ENCODE measurements around the gene PTPRF.
"Not testable (repeated sequence)": the region's sequence is repeated elsewhere in the genome, so short reads cannot be mapped to it uniquely, and the experiment has no call there.

PTPRF gene

DNA sequence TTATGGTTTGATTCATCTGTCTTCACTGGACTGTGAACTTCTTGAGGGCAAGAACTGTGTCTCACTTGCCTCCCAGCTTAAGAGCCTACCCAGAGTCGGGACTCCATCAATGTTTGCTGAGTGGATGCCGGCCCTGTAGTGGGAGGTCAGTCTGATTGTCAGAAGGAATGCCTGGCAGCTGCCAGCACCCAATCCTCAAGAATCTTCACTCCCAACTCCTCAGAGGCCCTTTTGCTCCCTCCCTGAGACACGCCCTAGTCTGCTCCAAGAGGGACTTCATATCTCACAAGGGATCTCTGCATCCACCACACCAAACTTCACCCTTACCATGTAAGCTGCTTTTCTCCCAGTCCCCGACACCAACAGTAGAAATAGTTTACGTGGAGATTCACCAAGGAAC is 104.0 kb downstream of the PTPRF start:
- Histone ChIP-seq H3K36me3 (ENCODE audit: low read depth) (no peaks in the 10 kb centered on the region), H3K4me1 (ENCODE audit: insufficient read depth, poor library complexity, severe bottlenecking) (no peaks in the 10 kb centered on the region), H3K27me3 (ENCODE audit: insufficient read depth, poor library complexity, severe bottlenecking) (no peaks in the 10 kb centered on the region), H3K4me3 (ENCODE audit: severe bottlenecking) (no peak overlapping the region), H3K27ac (ENCODE audit: poor library complexity, severe bottlenecking) (peak overlapping the region; percentile 60), H3K9me3 (ENCODE audit: severe bottlenecking) (no peaks in the 10 kb centered on the region)
- ATAC-seq (ENCODE audit: low read depth) (peak; percentile 43), DNase-seq (ENCODE audit: low spot score) (no peak)
- TF ChIP-seq, protein P1, sequence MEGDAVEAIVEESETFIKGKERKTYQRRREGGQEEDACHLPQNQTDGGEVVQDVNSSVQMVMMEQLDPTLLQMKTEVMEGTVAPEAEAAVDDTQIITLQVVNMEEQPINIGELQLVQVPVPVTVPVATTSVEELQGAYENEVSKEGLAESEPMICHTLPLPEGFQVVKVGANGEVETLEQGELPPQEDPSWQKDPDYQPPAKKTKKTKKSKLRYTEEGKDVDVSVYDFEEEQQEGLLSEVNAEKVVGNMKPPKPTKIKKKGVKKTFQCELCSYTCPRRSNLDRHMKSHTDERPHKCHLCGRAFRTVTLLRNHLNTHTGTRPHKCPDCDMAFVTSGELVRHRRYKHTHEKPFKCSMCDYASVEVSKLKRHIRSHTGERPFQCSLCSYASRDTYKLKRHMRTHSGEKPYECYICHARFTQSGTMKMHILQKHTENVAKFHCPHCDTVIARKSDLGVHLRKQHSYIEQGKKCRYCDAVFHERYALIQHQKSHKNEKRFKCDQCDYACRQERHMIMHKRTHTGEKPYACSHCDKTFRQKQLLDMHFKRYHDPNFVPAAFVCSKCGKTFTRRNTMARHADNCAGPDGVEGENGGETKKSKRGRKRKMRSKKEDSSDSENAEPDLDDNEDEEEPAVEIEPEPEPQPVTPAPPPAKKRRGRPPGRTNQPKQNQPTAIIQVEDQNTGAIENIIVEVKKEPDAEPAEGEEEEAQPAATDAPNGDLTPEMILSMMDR (IDR thresholded peaks at IDR 0.05; ENCODE audit: poor library complexity, severe bottlenecking), result no peak

DNA sequence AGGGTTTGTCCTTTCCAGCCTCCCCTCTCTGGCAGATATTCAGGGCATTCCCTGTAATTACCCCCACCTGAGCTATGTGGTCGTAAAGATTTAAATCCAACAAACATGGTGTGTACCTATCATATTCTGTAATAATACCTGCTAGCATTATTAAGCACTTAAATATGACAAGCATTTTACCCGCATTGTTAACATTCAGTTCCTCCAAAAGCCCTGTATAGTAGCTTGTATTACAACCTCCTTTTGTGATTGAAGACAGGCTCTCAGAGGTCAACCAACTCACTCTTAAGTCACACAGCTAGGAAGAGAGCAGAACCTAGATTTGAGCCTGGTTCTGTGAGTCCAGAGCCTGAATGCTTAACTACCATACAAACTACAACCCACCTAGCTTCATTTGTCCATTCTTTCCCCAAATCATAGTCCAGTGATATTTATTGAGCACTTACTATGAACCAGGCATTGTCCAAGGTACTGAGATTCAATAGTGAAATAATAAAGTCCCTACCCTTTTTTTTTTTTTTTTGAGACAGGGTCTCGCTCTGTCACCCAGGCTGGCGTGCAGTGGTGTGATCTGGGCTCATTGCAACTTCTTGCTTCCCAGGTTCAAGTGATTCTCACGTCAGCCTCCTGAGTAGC is 105.4 kb downstream of the PTPRF start:
- no peak for DNase-seq (ENCODE audit: low spot score)
- ATAC-seq (ENCODE audit: low read depth), result peak; percentile 64
- Histone ChIP-seq H3K27me3 (ENCODE audit: insufficient read depth, poor library complexity, severe bottlenecking) (no peaks in the 10 kb centered on the region), H3K27ac (ENCODE audit: poor library complexity, severe bottlenecking) (peak overlapping the region; percentile 60), H3K4me3 (ENCODE audit: severe bottlenecking) (no peak overlapping the region), H3K36me3 (ENCODE audit: low read depth) (no peaks in the 10 kb centered on the region), H3K4me1 (ENCODE audit: insufficient read depth, poor library complexity, severe bottlenecking) (no peaks in the 10 kb centered on the region), H3K9me3 (ENCODE audit: severe bottlenecking) (no peaks in the 10 kb centered on the region)
- TF ChIP-seq, protein P1 (IDR thresholded peaks at IDR 0.05; ENCODE audit: poor library complexity, severe bottlenecking), result no peak

DNA sequence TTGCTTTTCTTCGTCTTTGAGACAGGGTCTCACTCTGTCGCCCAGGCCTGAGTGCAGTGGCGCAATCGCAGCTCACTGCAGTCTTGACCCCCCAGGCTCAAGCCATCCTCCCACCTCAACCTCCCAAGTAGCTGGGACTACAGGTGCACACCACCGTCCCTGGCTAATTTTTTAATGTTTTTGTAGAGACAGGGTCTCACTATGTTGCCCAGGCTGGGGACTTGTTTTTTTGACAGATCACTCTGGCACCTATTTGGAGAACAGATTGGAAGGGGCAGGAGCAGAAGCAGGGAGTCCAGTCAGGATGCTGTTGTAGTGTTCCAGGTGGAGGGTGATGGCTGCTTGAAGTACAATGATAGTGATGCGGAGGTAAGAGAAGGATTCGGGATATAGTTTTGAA is 106.6 kb downstream of the PTPRF start:
- Histone ChIP-seq H3K9me3 (ENCODE audit: severe bottlenecking) (no peaks in the 10 kb centered on the region), H3K36me3 (ENCODE audit: low read depth) (no peaks in the 10 kb centered on the region), H3K4me3 (ENCODE audit: severe bottlenecking) (no peak overlapping the region), H3K27ac (ENCODE audit: poor library complexity, severe bottlenecking) (peak overlapping the region; percentile 60), H3K27me3 (ENCODE audit: insufficient read depth, poor library complexity, severe bottlenecking) (no peaks in the 10 kb centered on the region), H3K4me1 (ENCODE audit: insufficient read depth, poor library complexity, severe bottlenecking) (no peaks in the 10 kb centered on the region)
- ATAC-seq (ENCODE audit: low read depth) (no peak), DNase-seq (ENCODE audit: low spot score) (no peak)
- TF ChIP-seq, protein P1 (IDR thresholded peaks at IDR 0.05; ENCODE audit: poor library complexity, severe bottlenecking), result no peak

DNA sequence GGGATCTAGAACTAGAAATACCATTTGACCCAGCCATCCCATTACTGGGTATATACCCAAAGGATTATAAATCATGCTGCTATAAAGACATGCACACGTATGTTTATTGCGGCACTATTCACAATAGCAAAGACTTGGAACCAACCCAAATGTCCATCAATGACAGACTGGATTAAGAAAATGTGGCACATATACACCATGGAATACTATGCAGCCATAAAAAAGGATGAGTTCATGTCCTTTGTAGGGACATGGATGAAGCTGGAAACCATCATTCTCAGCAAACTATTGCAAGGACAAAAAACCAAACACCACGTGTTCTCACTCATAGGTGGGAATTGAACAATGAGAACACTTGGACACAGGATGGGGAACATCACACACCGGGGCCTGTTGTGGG is 107.7 kb downstream of the PTPRF start:
- not testable (repeated sequence) for H3K27ac ChIP-seq (ENCODE audit: poor library complexity, severe bottlenecking); H3K9me3 ChIP-seq (ENCODE audit: severe bottlenecking); H3K36me3 ChIP-seq (ENCODE audit: low read depth); ATAC-seq (ENCODE audit: low read depth); H3K27me3 ChIP-seq (ENCODE audit: insufficient read depth, poor library complexity, severe bottlenecking); DNase-seq (ENCODE audit: low spot score); H3K4me1 ChIP-seq (ENCODE audit: insufficient read depth, poor library complexity, severe bottlenecking); H3K4me3 ChIP-seq (ENCODE audit: severe bottlenecking)

DNA sequence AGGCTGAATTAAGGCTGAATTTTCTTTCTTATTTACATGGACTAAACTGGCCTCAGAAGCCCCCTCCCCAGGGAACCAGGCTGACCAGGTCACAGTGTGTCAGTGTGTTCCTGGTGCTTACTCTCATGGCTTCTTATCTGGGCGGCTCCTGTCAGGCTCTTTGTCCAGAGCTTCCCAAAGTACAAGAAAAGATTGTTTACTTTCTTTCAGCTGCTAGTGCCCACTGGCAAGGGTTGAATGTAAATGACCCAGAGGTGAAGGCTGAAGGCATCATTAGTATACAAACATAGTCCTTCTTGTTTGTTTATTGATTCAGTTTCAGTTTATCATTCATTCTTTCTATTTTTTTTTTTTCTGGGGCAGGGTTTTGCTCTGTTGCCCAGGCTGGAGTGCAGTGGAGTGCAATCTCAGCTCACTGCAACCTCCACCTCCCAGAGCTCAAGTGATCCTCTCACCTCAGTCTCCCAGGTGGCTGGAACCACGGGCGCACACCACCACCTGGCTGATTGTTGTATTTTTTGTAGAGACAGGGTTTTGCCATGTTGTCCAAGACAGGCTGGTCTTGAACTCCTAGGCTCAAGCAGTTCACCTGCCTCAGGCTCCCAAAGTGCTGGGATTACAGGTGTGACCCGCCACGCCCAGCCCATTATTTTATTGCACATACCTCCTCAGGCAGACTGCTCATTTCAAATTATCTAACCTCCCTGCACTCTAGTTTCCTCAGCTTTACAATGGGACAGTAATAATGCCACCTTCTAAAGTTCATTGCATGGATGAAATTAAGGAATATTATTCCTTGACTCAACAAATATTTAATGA is 109.5 kb downstream of the PTPRF start:
- no peak overlapping the region for H3K4me3 ChIP-seq (ENCODE audit: severe bottlenecking)
- 0 out of 3 replicates have a peak, but pooled peaks have one; percentile 5 for ATAC-seq (ENCODE audit: low read depth)
- no peaks in the 10 kb centered on the region for H3K27me3 ChIP-seq (ENCODE audit: insufficient read depth, poor library complexity, severe bottlenecking)
- H3K9me3 ChIP-seq (ENCODE audit: severe bottlenecking), result no peaks in the 10 kb centered on the region
- H3K4me1 ChIP-seq (ENCODE audit: insufficient read depth, poor library complexity, severe bottlenecking), result peaks cover 14% of the 10 kb centered on the region
- TF ChIP-seq, protein P1 (IDR thresholded peaks at IDR 0.05; ENCODE audit: poor library complexity, severe bottlenecking), result peak; percentile 4
- DNase-seq (ENCODE audit: low spot score), result no peak
- no peak overlapping the region for H3K27ac ChIP-seq (ENCODE audit: poor library complexity, severe bottlenecking)
- no peaks in the 10 kb centered on the region for H3K36me3 ChIP-seq (ENCODE audit: low read depth)

Measured in RWPE2 (cell line).